ENCODE data around the gene KLF11.

The KLF11 gene

GRCh38 chr2:10053351-10053750 lies 10.0 kb downstream of the KLF11 start:
- no peaks in the 10 kb centered on the region for H3K9me3 ChIP-seq (replicated peaks; ENCODE audit: insufficient read depth, low read length)
- no peak overlapping the region for H3K4me2 ChIP-seq (ENCODE audit: low read depth, low read length)
- peaks cover 7% of the 10 kb centered on the region for H3K36me3 ChIP-seq (replicated peaks; ENCODE audit: insufficient read depth, low read length)
- no peaks in the 10 kb centered on the region for H3K4me1 ChIP-seq (ENCODE audit: low read length)
- H3K27ac ChIP-seq (ENCODE audit: low read length): no peak overlapping the region
- no peak for DNase-seq
- TF ChIP-seq CTCF (IDR thresholded peaks at IDR 0.05; ENCODE audit: low read length) (no peak), EZH2phosphoT487 (IDR thresholded peaks at IDR 0.05; ENCODE audit: low read length) (no peak)
- peaks cover 7% of the 10 kb centered on the region; the same call in 1 of the 2 replicates for H3K79me2 ChIP-seq (ENCODE audit: low read length)
- no peaks in the 10 kb centered on the region for H3K9me2 ChIP-seq (replicated peaks; ENCODE audit: insufficient read depth, low read length)
- H3K27me3 ChIP-seq (replicated peaks; ENCODE audit: insufficient read depth, low read length): no peaks in the 10 kb centered on the region
- H3K4me3 ChIP-seq (ENCODE audit: low read length): no peak overlapping the region
- H3K9ac ChIP-seq (ENCODE audit: low read length): no peak overlapping the region
- no peaks in the 10 kb centered on the region; the same call in 1 of the 2 replicates for H3F3A ChIP-seq (ENCODE audit: insufficient read depth, low read length)
- no peaks in the 10 kb centered on the region for H4K20me1 ChIP-seq (ENCODE audit: insufficient read depth, low read length)
- H2AFZ ChIP-seq (ENCODE audit: low read length): no peak overlapping the region

- Histone ChIP-seq H3K9me3 (replicated peaks; ENCODE audit: insufficient read depth, low read length) (no peaks in the 10 kb centered on the region), H3F3A (ENCODE audit: insufficient read depth, low read length) (no peaks in the 10 kb centered on the region), H3K4me1 (ENCODE audit: low read length) (no peaks in the 10 kb centered on the region), H3K9me2 (replicated peaks; ENCODE audit: insufficient read depth, low read length) (no peaks in the 10 kb centered on the region), H4K20me1 (ENCODE audit: insufficient read depth, low read length) (no peaks in the 10 kb centered on the region), H3K36me3 (replicated peaks; ENCODE audit: insufficient read depth, low read length) (peaks cover 7% of the 10 kb centered on the region; the same call in 1 of the 2 replicates), H3K79me2 (ENCODE audit: low read length) (peaks cover 2% of the 10 kb centered on the region; the same call in 1 of the 2 replicates), H3K4me3 (ENCODE audit: low read length) (no peak overlapping the region), H3K27ac (ENCODE audit: low read length) (no peak overlapping the region), H3K9ac (ENCODE audit: low read length) (no peak overlapping the region), H2AFZ (ENCODE audit: low read length) (no peak overlapping the region), H3K27me3 (replicated peaks; ENCODE audit: insufficient read depth, low read length) (no peaks in the 10 kb centered on the region), H3K4me2 (ENCODE audit: low read depth, low read length) (no peak overlapping the region)
- DNase-seq: no peak
- TF ChIP-seq EZH2 (optimal IDR thresholded peaks at IDR 0.05; ENCODE audit: low read depth, low read length) (no peak), EZH2phosphoT487 (IDR thresholded peaks at IDR 0.05; ENCODE audit: low read length) (no peak), CTCF (IDR thresholded peaks at IDR 0.05; ENCODE audit: low read length) (no peak)
These were observed 11.1 kb downstream of the KLF11 start for GRCh38 chr2:10054424-10054823.

DNA sequence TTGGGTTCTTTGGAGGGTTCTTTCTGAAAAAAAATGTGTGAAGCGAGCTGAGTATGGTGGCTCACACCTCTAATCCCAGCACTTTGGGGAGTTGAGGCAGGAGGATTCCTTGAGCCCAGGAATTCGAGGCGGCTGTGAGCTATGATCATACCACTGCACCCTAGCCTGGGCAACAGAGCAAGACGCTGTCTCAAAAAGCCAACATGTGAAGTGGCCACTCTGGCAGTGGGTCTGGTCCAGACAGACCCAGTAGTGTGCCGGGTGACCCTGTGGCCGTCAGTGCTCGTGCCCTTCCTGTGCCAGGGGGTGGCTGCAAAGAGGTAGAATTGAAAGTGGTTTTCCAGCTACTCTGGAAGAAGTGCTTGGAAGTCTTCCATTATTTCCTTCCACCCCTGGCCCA lies 11.6 kb downstream of the KLF11 start:
- H3K4me3 ChIP-seq (ENCODE audit: low read length): no peak overlapping the region
- H3K9ac ChIP-seq (ENCODE audit: low read length): no peak overlapping the region
- H3K4me1 ChIP-seq (ENCODE audit: low read length): no peaks in the 10 kb centered on the region
- no peaks in the 10 kb centered on the region for H3K9me2 ChIP-seq (replicated peaks; ENCODE audit: insufficient read depth, low read length)
- H3K79me2 ChIP-seq (ENCODE audit: low read length): no peaks in the 10 kb centered on the region
- H3K27me3 ChIP-seq (replicated peaks; ENCODE audit: insufficient read depth, low read length): 0 out of 2 replicates have a peak, but pooled peaks cover 3% of the 10 kb centered on the region
- no peak overlapping the region for H3K27ac ChIP-seq (ENCODE audit: low read length)
- H3K36me3 ChIP-seq (replicated peaks; ENCODE audit: insufficient read depth, low read length): peaks cover 7% of the 10 kb centered on the region; the same call in 1 of the 2 replicates
- no peak overlapping the region for H3K4me2 ChIP-seq (ENCODE audit: low read depth, low read length)
- no peaks in the 10 kb centered on the region for H3K9me3 ChIP-seq (replicated peaks; ENCODE audit: insufficient read depth, low read length)
- no peaks in the 10 kb centered on the region for H4K20me1 ChIP-seq (ENCODE audit: insufficient read depth, low read length)
- no peak overlapping the region for H2AFZ ChIP-seq (ENCODE audit: low read length)
- DNase-seq: no peak
- no peak for TF ChIP-seq CTCF (IDR thresholded peaks at IDR 0.05; ENCODE audit: low read length)
- TF ChIP-seq EZH2 (optimal IDR thresholded peaks at IDR 0.05; ENCODE audit: low read depth, low read length): no peak
- TF ChIP-seq EZH2phosphoT487 (IDR thresholded peaks at IDR 0.05; ENCODE audit: low read length): no peak
- no peaks in the 10 kb centered on the region for H3F3A ChIP-seq (ENCODE audit: insufficient read depth, low read length)

Data from MM.1S (cell line).